KOPT-K1 (cell line): ENCODE results near the gene STEAP2.
"Not testable (repeated sequence)": the region's sequence is repeated elsewhere in the genome, so short reads cannot be mapped to it uniquely, and the experiment has no call there.

Experiments
- H3K27ac ChIP-seq: fragments of 200-600 bp; sonication (generic); 2 replicates; pipeline ENCODE4 v1.5.1; 2016; ENCODE audit warnings: antibody characterized with exemption, mild to moderate bottlenecking, low read depth, low read length; ENCODE audit not compliant: poor library complexity, severe bottlenecking
- H3K36me3 ChIP-seq: fragments of 200-600 bp; sonication (generic); 2 replicates; pipeline ENCODE4 v1.5.1; 2017; ENCODE audit warnings: antibody characterized with exemption, mild to moderate bottlenecking, low read length, moderate library complexity; ENCODE audit not compliant: insufficient read depth
- H3K9me3 ChIP-seq: fragments of 200-600 bp; sonication (generic); 2 replicates; pipeline ENCODE4 v1.5.1; 2017; ENCODE audit warnings: antibody characterized with exemption, low read length, mild to moderate bottlenecking; ENCODE audit not compliant: insufficient read depth, poor library complexity, severe bottlenecking

STEAP2 gene

DNA sequence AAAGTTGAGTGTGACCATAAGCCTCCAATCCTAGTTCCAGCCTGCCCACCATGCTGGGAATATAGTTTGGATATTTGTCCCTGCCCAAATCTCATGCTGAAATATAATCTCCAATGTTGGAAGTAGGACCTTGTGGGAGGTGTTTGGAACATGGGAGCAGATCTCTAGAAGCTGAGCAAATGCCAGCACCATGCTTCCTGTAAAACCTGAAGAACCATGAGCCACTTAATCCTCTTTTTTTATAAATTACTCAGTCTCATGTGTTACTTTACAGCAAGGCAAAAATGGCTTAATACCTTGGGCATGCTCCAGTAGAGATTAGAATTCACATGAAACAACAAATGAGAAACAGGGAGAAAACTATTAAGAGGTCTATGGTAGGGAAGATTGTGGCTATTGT is 30.1 kb upstream of the STEAP2 start:
- Histone ChIP-seq H3K36me3 (no peaks in the 10 kb centered on the region), H3K9me3 (peaks cover 3% of the 10 kb centered on the region), H3K27ac (no peak overlapping the region)

DNA sequence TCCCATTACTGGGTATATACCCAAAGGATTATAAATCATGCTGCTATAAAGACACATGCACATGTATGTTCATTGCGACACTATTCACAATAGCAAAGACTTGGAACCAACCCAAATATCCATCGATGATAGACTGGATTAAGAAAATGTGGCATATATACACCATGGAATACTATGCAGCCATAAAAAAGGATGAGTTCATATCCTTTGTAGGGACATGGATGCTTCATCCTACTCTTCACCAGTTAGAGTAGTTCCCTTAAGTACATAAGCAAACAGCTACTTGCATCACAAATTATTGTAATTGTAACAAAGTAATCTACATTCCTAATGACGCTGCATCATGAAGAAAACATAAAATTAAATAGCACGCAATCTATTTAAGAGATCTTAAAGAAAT is 25.2 kb upstream of the STEAP2 start:
- H3K27ac ChIP-seq, H3K36me3 ChIP-seq, H3K9me3 ChIP-seq: not testable (repeated sequence)

DNA sequence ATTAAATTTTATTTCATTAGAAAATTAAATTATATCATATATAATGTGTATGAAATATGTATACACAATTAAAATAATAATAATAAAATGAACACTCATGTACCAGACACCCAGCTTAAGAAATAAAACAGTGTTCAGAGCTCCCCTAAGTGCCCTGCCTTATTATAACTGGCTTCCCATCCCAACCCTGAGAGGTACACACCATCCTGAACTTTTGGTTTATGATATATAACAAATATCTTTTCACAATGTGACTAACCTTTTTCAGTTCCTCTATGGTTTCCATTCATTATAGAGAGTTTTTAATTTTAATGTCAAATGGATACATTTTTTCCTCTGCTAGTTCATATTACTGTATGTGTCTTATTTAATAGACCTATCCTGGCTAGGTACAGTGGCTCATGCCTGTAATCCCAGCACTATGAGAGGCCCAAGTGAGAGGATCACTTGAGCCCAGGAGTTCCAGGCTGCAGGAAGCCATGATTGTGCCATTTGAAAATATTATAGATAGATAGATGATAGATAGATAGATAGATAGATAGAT is 24.0 kb upstream of the STEAP2 start:
- Histone ChIP-seq H3K27ac (no peak overlapping the region), H3K9me3 (no peaks in the 10 kb centered on the region), H3K36me3 (no peaks in the 10 kb centered on the region)

DNA sequence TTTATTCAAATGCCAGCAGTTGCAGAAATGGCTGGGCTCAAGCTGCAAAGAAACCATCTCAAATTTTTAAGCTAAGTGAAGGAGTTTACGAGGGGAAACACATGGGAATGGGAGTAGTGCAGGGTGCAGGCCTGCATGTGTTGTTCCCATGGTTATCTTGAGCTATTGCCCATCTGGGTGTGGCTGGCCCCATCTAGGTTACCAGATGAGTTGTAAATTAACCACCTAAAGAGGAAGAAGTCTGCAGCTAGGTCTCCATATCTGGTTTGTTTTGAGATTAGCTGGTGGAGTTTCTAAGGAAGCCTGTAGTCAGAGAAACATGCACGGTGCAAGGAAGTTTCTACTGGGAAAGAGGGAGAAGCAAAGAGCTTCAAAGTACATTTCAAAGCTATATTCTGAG is 23.3 kb upstream of the STEAP2 start:
- no peak overlapping the region for H3K27ac ChIP-seq
- H3K9me3 ChIP-seq: no peaks in the 10 kb centered on the region
- H3K36me3 ChIP-seq: no peaks in the 10 kb centered on the region

DNA sequence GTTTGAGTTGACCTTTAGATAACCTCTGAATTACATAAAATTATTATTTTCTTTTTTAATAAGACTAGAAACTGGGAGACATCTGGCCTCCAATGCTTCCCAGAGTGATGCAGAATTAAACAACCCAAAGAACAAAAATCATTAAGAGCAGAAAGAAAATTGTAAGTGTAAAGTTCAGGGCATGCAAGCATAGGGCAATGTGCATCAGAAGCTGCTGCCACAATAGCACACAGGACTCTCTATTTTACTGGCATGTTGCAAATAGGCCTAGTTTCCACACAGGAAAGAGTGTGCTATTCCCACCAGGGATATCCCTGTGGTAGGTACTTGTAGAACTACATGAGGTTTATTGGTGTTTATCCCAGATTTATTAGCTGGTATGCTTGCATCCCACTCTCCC is 20.5 kb upstream of the STEAP2 start:
- H3K9me3 ChIP-seq: no peaks in the 10 kb centered on the region
- no peaks in the 10 kb centered on the region for H3K36me3 ChIP-seq
- H3K27ac ChIP-seq: no peak overlapping the region

DNA sequence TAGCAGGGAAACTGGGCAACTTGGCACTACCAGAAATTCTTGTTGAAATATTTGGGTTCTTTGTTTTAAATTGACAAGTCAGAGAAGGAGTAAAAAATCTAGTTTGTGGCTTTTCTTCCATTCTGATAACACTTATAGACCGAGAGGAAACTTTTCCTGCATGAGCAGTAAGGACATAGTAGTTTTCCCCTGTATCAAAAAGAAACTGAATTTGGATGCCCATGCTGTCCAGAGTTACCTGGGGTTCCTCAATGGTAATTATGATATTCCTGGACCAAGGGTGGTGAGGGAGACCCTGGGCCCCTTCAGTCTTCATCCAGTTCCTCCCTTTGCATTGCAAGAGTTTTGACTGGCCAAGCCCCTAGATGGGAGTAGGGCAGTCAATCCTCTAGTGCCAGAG is 19.9 kb upstream of the STEAP2 start:
- H3K27ac ChIP-seq: no peak overlapping the region
- H3K36me3 ChIP-seq: no peaks in the 10 kb centered on the region
- H3K9me3 ChIP-seq: no peaks in the 10 kb centered on the region

DNA sequence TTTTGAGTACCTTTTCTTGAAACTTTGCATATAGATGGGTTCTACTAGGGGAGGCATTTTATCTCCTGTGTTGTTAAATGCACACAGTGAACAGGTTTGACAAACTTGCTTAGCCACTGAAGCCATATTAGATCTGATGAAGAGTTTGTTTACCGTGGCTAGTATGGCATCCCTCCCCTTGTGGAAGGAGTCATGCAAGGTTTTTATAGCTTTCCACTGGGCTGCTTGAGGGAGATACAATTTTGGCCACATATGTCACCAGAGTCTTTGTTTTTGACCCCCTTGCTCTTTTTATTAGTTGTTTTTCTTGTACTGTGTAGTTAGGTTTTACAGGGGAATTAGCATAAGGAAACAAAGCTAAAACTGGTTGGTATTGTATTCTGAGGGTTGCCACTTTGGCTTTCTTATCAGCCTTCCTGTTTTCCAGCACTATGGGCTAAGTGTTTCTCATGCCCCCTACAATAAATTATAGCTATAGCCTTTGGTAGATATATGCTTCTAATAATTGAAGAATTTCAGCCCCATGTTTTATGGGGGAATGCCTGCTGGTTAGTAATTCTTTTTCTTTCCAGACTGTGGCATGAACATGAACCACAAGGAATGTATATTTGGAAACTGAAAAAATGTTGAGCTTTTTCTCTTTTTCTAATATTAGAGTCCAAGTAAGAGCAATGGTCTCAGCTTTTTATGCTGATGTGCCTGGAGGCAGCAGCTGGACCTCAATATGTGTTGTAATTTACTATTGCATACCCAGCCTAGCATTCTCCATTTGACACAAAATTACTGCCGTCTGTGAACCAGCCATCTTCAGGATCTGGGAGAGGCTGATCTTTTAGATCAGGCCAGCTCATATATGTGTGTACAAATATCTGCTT is 18.4 kb upstream of the STEAP2 start:
- H3K9me3 ChIP-seq: no peaks in the 10 kb centered on the region
- no peaks in the 10 kb centered on the region for H3K36me3 ChIP-seq
- H3K27ac ChIP-seq: no peak overlapping the region

DNA sequence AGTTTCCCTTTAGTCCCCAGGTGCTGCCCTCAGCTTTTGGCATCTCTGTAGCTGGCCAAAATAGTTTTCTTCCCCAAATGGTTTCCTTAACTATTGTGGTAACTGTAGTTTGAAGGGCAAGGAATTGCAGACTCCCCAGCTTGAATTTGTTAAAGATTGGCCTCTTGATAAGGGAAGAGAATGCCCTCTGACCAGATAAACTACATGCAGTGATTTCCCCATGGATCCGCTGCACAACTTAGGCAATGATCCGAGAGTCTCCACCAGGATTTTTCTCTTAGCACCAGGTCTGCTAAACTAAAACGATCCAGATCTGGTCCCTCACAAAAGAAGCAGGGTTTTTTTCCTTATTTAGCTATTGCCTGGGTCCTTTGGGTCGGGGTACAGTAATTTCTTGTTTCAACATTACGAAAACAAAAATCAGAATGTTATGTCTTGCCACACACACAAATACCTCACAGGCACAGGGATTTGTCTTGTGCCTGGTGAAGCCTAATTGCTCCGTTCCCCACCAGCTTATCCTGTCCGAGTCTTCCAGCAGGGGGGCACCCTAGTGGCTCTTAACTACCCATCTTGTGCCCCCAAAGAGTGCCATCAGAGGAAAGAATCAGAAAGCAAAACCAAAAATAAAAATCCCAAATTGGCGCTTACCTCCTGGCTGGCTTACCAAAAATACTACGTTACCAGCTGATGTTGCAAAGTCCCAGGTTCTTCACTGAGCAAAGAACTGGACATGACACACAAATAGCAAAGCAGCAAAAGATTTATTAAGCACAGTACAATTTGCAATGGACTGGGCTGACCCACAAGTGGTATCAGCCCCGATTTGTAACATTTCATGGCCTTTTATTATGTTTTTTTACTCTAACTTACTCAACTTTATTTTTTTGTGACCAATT is 16.4 kb upstream of the STEAP2 start:
- H3K36me3 ChIP-seq: no peaks in the 10 kb centered on the region
- no peak overlapping the region for H3K27ac ChIP-seq
- H3K9me3 ChIP-seq: no peaks in the 10 kb centered on the region

DNA sequence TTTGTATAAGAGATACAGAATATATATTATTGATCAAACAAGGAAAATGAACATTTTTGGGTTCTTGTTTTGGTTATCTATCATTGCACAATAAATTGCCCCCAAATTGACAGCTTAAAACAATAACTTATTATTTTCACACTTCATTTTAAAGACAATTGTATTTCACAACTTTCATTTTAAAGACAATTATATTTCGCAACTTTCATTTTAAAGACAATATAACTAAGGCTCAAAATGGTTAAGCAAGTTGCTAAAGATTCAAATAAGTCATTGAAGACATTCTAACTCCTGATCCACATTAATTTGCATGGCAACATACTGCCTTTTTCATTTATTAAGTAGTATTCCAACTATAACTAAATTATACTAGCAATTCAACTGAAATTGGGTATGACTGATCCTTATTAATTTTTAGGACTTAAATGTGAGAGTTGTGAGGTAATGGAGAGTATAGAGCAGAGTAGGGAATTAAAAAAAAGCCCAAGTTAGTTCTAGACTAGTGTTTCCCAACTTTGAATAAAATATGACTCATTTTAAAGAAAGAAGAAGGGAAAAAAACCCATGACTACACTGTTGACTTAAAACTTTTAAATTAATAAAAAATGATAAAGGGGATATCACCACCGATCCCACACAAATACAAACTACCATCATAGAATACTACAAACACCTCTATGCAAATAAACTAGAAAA is 9.9 kb upstream of the STEAP2 start:
- H3K36me3 ChIP-seq: no peaks in the 10 kb centered on the region
- no peak overlapping the region for H3K27ac ChIP-seq
- H3K9me3 ChIP-seq: no peaks in the 10 kb centered on the region

DNA sequence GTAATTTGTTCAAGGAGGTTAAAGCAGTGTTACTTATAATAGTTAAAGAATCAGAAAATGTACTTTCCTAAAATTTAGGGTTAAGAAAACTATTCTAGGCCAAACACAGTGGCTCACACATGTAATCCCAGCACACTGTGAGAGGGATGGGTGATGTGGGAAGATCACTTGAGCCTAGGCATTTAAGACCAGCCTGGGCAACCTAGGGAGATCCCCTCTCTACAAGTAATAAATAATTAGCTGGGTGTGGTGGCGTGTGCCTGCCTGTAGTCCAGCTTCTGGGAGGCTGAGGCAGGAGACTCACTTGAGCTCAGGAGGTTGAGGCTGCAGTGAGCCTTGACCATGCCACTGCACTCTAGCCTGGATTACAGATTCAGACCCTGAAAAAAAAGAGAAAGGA is 3.6 kb upstream of the STEAP2 start:
- Histone ChIP-seq H3K36me3 (no peaks in the 10 kb centered on the region), H3K27ac (no peak overlapping the region), H3K9me3 (no peaks in the 10 kb centered on the region)

DNA sequence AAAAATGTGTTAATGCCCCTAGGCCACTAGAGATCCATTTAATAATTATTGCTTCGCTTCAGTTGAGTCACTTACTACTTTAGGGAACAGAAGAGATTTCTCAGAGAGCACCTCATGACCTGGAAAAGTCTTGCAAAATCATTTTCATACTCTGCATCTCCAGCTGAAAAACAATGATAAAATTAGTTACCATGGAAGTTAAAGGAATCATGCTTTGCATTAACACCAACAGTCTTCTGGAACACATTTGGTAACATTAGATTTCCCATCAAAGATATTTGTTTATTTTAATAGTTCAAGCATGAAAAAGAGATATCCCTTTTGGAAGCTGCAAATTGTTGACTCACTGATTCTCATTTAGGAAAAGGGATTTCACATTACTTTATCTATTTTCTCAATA is 1.8 kb upstream of the STEAP2 start:
- H3K27ac ChIP-seq: no peak overlapping the region
- H3K36me3 ChIP-seq: no peaks in the 10 kb centered on the region

DNA sequence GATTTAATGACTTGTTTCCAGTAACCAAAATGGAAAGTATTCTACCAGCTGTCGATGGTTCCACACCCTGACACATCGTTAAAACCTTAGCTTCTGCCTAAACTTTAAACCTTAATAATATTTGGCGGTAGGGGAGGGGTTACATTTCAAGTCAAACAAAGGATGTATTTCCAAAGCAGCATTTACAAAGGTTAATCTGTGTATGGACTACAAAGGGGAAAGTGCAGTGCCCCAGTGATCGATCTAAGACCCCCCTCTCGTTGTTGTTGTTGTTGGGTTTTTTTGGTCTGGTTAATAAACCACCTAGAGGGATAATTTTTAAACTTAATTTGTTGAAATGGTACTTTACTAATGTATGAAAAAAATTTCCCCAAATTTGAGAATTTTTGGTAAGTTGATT is 1.1 kb upstream of the STEAP2 start:
- Histone ChIP-seq H3K36me3 (no peaks in the 10 kb centered on the region), H3K9me3 (no peaks in the 10 kb centered on the region), H3K27ac (no peak overlapping the region)

More for the DNA sequence above, 1.8 kb upstream of the STEAP2 start:
- H3K9me3 ChIP-seq: no peaks in the 10 kb centered on the region

DNA sequence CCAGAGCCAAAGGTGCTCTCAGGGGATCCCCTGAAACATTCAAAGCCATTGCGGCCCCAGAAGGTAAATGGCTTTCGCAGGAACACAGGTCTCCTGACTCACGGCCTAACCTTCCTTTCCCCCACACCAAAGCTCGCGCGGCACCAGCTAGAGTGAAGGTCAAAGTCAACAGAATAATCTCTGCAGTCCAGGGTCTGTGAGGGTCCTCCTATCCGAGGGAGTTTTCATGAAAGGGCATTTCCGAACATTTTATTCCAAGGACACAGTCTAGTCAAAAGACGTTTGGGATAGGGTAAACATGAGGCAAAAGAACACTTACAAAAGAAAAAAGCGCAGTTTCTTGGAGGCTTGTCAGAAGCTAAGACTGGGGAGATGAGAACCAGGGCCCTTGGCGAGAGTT is 559 bp upstream of the STEAP2 start:
- Histone ChIP-seq H3K27ac (no peak overlapping the region), H3K36me3 (no peaks in the 10 kb centered on the region), H3K9me3 (no peaks in the 10 kb centered on the region)

DNA sequence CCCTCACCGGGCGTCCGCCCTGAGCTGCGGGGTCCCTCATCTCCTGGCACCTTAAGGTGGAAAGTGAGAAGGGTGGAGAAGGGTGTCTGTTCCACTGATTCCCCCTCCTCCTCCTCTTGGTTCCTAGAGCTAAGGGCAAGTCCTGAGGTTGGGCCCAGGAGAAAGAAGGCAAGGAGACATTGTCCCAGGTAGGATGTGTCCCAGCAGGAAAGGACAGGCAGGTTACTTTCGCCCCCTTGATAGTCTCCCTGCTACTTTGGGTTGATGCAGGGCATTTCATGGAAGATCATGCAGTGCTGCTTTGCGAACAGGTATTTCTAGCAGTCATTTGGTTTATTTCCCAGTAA is 582 bp downstream of the STEAP2 start:
- H3K9me3 ChIP-seq: no peaks in the 10 kb centered on the region
- no peaks in the 10 kb centered on the region for H3K36me3 ChIP-seq
- H3K27ac ChIP-seq: no peak overlapping the region

DNA sequence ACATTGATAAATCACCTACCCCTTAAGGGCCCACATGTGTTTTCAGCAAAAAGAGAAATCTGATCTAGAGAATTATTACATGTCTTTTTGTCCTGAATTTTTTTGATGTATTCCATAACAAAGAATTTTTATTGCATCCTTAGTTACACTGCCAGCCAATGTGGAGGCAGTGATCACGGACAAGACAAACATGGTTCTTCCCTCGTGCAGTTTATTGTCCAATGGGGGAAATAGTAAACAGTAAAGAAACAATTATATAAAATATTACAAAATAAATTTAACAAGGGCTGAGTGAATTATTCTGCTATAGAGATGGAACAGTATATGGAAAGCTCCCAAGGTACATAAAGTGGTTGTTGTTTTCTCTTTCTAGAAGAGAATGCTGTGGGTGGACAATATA is 2.0 kb downstream of the STEAP2 start:
- H3K36me3 ChIP-seq: no peaks in the 10 kb centered on the region
- no peak overlapping the region for H3K27ac ChIP-seq
- no peaks in the 10 kb centered on the region for H3K9me3 ChIP-seq
